Chondrocyte (in vitro differentiated cells): ENCODE measurements around the gene ERC1. TPM values are rescaled to one million over a fixed set of nuclear protein-coding genes. Genes with fewer than 3 reads are reported as not detected.

Source experiments
- DNase-seq: peaks from one replicate; pipeline ENCODE4 v3.0.0; 2021; ENCODE audit warnings: mixed read lengths, low spot score
- H3K27ac Mint-ChIP-seq: one replicate; pipeline ENCODE4 v1.8.0; 2021; ENCODE audit warnings: mild to moderate bottlenecking, moderate library complexity, mixed read lengths; ENCODE audit not compliant: unreplicated experiment
- H3K27me3 Mint-ChIP-seq: 2 replicates; pipeline ENCODE4 v1.8.0; 2021; ENCODE audit warnings: low read depth, mixed read lengths
- H3K36me3 Mint-ChIP-seq: 2 replicates; pipeline ENCODE4 v1.8.0; 2021; ENCODE audit warnings: low read depth, mixed read lengths
- H3K4me1 Mint-ChIP-seq: 2 replicates; pipeline ENCODE4 v1.8.0; 2021; ENCODE audit warnings: low read depth, mild to moderate bottlenecking, mixed read lengths
- H3K4me3 Mint-ChIP-seq: one replicate; pipeline ENCODE4 v1.8.0; 2021; ENCODE audit warnings: mild to moderate bottlenecking, moderate library complexity, mixed read lengths; ENCODE audit not compliant: unreplicated experiment
- H3K9me3 Mint-ChIP-seq: 2 replicates; pipeline ENCODE4 v1.8.0; 2021; ENCODE audit warnings: low read depth, mixed read lengths
- CTCF ChIP-seq: fragments of 200-600 bp; sonication (generic); IDR thresholded peaks from 2 replicates; pipeline ENCODE4 v1.5.0; 2021; ENCODE audit warnings: antibody characterized with exemption, mild to moderate bottlenecking, moderate library complexity
- total RNA-seq: library from RNA; stranded (reverse); gene quantifications from 3 replicates; pipeline ENCODE4 v1.2.1, GENCODE V29; 2021

ERC1 gene
- total RNA-seq, 1 donor from 2014 or later, result 79.3 TPM

- Mint-ChIP-seq H3K27me3 (no peaks in the 10 kb centered on the region), H3K9me3 (peaks cover 2% of the 10 kb centered on the region), H3K36me3 (no peaks in the 10 kb centered on the region), H3K27ac (no peak overlapping the region), H3K4me1 (peaks cover 40% of the 10 kb centered on the region), H3K4me3 (no peak overlapping the region)
- no peak for DNase-seq
- TF ChIP-seq CTCF, result no peak
Observed at GRCh38 chr12:1362143-1362662, 371.2 kb downstream of the ERC1 start.

- TF ChIP-seq CTCF, result no peak
- H3K36me3 Mint-ChIP-seq, result no peaks in the 10 kb centered on the region
- peaks cover 52% of the 10 kb centered on the region for H3K4me1 Mint-ChIP-seq
- no peak overlapping the region for H3K4me3 Mint-ChIP-seq
- H3K27me3 Mint-ChIP-seq, result no peaks in the 10 kb centered on the region
- no peak for DNase-seq
- H3K27ac Mint-ChIP-seq, result no peak overlapping the region
- H3K9me3 Mint-ChIP-seq, result peaks cover 2% of the 10 kb centered on the region
Observed at GRCh38 chr12:1365703-1366102, 374.7 kb downstream of the ERC1 start.

GRCh38 chr12:1367331-1368291, 376.6 kb downstream of the ERC1 start:
- Mint-ChIP-seq H3K36me3 (peaks cover 5% of the 10 kb centered on the region), H3K4me3 (no peak overlapping the region), H3K9me3 (no peaks in the 10 kb centered on the region), H3K27me3 (no peaks in the 10 kb centered on the region), H3K4me1 (peaks cover 43% of the 10 kb centered on the region), H3K27ac (peak overlapping the region; percentile 92)
- TF ChIP-seq CTCF, result peak; percentile 23
- DNase-seq, result no peak

GRCh38 chr12:1369460-1369859, 378.4 kb downstream of the ERC1 start:
- Mint-ChIP-seq H3K36me3 (peaks cover 5% of the 10 kb centered on the region), H3K27me3 (no peaks in the 10 kb centered on the region), H3K9me3 (no peaks in the 10 kb centered on the region), H3K4me3 (no peak overlapping the region), H3K27ac (no peak overlapping the region), H3K4me1 (peaks cover 59% of the 10 kb centered on the region)
- TF ChIP-seq CTCF, result no peak
- no peak for DNase-seq

GRCh38 chr12:1369938-1370500, 379.0 kb downstream of the ERC1 start:
- Mint-ChIP-seq H3K4me3 (no peak overlapping the region), H3K27ac (no peak overlapping the region), H3K36me3 (peaks cover 6% of the 10 kb centered on the region), H3K4me1 (peaks cover 65% of the 10 kb centered on the region), H3K9me3 (no peaks in the 10 kb centered on the region), H3K27me3 (no peaks in the 10 kb centered on the region)
- DNase-seq, result no peak
- no peak for TF ChIP-seq CTCF
